HG03439 (cell line): ENCODE measurements around the gene CABP7.

Source experiments
- ATAC-seq: cut with Tn5 transposase; IDR thresholded peaks from one replicate; pipeline ENCODE4 v1.9.1; 2021; ENCODE audit warnings: mild to moderate bottlenecking, moderate library complexity; ENCODE audit not compliant: unreplicated experiment

The CABP7 gene

DNA sequence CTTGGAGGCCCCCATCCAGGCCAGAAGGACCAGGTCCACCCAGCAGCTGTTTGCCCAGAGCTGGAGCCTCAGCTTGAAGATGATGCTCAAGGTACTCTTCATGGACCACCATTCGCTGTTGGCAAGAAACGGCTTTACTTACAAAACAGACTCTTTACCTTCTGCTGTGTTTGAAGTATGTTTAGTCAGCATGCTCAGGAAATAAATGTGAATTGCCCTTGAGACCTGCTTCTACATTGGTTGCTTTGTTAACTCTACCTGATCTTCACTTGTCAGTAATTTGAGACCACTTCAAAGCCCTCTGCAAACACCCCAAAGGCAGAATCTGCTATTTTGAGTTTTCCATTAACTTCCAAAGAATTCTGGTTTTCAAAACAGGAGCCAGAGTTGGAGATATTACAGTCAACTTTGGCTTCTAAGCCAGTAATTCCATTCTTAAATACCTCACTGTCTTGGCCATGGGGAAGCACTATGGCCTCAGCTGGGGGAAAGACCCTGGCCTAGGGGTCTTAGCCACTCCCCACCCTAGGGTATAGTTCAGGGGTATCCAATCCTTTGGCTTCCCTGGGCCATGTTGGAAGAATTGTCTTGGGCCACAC lies 50.0 kb downstream of the CABP7 start:
- ATAC-seq = no peak

DNA sequence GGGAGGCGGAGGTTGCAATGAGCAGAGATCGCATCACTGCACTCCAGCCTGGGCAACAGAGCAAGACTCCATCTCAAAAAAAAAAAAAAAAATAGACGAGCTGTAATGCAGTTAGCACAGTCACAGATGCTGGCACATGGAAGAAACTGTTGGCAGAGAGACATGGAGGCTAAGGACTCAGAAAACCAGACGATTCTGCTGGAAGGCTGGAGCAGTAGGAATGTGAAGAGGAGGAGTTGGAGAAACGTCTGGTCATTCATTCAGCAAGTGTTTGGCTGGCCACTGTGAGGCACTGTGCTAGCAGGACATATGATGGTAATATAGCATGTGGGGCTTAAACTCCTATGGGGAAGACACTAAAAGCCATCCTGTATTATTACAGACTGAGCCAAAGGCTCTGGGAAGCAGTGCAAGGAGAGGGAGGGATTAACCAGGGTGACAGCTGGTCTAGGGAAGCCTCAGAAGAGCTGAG lies 52.4 kb downstream of the CABP7 start:
- no peak for ATAC-seq

DNA sequence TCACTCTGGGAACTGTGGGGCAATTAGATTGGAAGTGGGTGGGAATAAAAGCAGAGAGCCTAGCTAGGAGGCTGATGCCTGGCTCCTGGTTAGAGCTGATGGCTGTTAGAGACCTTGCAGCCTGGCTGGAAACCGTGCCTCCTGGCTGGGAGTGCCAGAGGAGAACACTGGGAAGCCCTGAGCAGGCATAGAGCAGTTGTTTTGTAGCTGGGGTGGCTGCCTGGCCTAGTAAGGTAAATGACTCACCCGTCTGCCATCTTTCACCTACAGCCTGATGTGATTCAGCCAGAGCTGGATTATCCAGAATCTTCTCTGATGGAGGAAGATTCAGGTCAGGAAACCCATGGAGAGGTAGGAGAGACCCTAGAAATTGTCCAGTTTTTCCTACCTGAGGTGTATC lies 53.4 kb downstream of the CABP7 start:
- ATAC-seq = no peak

DNA sequence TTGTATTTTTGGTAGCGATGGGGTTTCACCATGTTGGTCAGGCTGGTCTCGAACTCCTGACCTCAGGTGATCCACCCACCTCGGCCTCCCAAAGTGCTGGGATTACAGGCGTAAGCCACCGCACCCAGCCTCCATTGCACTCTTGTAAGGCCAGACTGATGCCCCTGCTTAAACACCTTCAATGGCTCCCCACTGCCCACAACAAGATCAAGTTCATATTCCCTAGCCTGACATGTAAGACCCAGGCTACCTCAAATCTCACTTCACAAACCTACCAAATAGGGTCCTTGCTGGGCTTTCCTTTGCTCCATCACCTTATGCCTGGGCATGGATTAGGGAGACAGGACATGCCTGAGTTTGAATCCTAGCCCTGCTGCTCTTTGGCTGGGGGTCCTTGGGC lies 60.4 kb downstream of the CABP7 start:
- ATAC-seq = no peak

DNA sequence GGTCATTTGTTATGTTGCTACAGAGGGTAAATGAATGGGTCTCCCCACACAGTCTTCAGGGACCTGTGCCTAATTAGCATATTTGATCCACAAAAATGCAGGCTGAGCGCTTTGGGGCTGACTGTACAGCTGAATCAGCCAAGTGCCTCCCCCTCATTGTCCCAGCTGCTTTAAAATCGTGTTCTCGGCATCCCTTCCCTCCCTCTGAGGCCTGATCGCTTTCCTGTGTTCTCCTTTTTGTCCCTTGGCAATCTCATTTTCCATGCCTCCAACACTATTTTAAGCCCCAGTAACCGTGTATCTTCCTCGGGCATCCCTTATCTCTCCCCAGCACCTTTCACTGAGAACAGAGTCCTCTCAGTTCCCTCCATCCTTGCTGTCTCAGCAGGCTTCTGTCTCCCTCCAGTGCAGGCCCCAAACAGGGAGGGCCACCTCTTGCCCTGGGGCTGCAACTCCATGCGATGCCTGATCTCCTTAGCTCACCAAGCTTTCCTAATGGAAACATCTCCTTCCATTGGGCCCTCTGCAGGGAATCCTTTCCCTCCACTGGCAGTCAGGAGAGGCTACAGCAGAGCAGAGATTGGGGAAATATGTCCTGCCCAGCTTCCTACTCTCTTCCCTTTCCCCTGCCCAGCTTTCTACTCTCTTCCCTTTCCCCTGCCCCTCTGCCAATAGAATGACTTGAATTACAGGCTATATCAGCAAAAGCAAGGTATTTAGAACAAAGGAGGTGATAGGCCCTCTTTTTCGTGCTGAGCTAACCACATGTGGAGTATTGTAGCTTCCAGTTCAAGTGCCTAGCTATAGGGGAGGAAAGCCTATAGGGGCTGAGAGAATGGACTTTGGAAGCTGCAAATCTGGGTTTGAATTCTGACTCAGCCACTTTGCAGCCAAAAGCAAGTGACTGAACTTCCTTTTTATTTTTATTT lies 61.2 kb downstream of the CABP7 start:
- ATAC-seq = no peak
